Coronary artery (tissue), 2 donors: Measurements from ENCODE around the gene AP1S3.
"Not testable (repeated sequence)": the region's sequence is repeated elsewhere in the genome, so short reads cannot be mapped to it uniquely, and the experiment has no call there.

ENCODE experiments used
- DNase-seq: peaks from one replicate; pipeline ENCODE4 v3.0.0-alpha.2; 2017; ENCODE audit warnings: low spot score
- H3K27ac ChIP-seq, 2 donors: fragments of 200-600 bp; sonication (generic); one replicate each; pipeline ENCODE4 v1.5.1; 2016 to 2019
- H3K4me3 ChIP-seq: fragments of 200-600 bp; sonication (generic); 2 replicates; pipeline ENCODE4 v1.5.1; 2016; ENCODE audit warnings: mild to moderate bottlenecking, moderate library complexity
- TF ChIP-seq, protein P1 (sequence below): fragments of 200-600 bp; sonication (generic); IDR thresholded peaks from one replicate; pipeline ENCODE4 v1.5.1; 2019; ENCODE audit warnings: antibody characterized with exemption

AP1S3 gene

DNA sequence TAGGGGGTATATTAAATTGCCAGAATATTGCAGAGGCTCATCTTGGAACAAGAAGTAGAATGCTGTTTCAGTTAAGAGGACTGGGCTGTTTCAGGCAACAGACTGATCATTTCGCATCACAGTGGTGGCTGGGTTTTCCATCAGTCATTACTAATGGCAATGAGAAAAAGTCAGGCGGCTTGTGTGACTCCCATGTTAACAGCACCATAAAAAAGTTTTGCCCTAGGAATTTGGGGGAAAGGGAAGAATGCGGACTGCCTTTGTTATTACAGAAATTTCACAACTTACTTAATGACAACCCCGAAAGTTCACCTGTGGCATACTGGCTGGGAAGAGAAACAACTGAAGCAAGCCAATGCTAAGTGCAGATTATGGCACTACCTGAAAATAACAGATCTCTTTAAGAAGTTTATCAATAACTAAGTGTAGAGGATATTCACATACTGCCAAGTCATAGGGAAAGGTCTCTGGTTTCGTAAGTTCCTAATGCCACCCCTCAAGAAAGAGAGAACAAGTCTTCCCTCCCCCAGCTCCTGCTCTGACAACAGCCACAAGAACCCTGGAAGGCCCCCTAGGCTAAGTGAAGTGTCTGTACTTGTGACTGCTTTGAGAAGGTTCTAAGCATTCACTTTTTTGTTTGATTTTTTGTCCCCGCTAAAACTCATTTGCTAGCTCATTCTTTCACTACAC, 40.5 kb upstream of the AP1S3 start:
- DNase-seq: no peak
- TF ChIP-seq, protein P1, sequence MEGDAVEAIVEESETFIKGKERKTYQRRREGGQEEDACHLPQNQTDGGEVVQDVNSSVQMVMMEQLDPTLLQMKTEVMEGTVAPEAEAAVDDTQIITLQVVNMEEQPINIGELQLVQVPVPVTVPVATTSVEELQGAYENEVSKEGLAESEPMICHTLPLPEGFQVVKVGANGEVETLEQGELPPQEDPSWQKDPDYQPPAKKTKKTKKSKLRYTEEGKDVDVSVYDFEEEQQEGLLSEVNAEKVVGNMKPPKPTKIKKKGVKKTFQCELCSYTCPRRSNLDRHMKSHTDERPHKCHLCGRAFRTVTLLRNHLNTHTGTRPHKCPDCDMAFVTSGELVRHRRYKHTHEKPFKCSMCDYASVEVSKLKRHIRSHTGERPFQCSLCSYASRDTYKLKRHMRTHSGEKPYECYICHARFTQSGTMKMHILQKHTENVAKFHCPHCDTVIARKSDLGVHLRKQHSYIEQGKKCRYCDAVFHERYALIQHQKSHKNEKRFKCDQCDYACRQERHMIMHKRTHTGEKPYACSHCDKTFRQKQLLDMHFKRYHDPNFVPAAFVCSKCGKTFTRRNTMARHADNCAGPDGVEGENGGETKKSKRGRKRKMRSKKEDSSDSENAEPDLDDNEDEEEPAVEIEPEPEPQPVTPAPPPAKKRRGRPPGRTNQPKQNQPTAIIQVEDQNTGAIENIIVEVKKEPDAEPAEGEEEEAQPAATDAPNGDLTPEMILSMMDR: no peak
- no peak overlapping the region for H3K27ac ChIP-seq
- H3K4me3 ChIP-seq: no peak overlapping the region

DNA sequence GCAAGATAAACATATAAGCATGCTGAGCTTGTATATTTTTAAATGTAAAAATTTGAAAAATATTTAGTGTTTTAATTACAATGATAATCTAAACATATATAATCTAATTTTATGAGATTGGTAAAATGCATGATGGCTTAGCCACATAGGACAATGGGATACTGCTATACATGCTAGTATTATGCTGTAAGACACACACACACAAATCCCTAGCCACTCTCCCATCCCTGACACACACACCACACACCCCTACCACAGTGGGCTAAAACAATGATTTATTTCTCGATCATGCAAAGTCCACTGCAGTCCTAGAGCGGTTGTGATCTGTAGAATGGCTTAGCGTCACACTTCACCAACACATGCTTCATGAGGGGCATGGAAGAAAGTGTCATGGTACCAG, 36.3 kb upstream of the AP1S3 start:
- Histone ChIP-seq H3K27ac (no peak overlapping the region), H3K4me3 (no peak overlapping the region)
- TF ChIP-seq, protein P1: no peak
- no peak for DNase-seq

DNA sequence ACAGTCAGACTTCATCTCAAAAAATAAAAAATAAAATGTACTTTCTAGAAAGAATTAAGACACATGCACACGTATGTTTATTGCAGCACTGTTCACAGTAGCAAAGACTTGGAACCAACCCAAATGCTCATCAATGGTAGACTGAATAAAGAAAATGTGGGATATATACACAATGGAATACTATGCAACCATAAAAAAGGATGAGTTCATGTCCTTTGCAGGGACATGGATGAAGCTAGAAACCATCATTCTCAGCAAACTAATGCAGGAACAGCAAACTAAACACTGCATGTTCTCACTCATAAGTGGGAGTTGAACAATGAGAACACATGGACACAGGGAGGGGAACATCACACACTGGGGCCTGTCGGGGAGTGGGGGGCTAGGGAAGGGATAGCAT, 35.4 kb upstream of the AP1S3 start:
- not testable (repeated sequence) for DNase-seq, H3K27ac ChIP-seq, H3K4me3 ChIP-seq

DNA sequence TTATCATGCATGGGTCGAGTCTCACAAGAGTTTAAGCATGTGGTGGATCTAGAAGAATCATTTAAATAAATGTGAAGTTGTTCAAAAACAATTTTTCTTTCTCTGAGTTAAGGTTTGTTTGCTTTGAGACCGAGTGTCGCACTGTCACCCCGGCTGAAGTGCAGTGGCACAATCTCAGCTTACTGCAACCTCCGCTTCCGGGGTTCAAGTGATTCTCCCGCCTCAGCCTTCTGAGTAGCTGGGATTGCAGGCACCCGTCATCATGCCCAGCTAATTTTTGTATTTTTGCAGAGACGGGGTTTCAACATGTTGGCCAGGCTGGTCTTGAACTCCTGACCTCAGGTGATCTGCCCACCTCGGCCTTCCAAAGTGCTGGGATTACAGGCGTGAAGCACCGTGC, 34.3 kb upstream of the AP1S3 start:
- DNase-seq, H3K4me3 ChIP-seq, H3K27ac ChIP-seq: not testable (repeated sequence)

DNA sequence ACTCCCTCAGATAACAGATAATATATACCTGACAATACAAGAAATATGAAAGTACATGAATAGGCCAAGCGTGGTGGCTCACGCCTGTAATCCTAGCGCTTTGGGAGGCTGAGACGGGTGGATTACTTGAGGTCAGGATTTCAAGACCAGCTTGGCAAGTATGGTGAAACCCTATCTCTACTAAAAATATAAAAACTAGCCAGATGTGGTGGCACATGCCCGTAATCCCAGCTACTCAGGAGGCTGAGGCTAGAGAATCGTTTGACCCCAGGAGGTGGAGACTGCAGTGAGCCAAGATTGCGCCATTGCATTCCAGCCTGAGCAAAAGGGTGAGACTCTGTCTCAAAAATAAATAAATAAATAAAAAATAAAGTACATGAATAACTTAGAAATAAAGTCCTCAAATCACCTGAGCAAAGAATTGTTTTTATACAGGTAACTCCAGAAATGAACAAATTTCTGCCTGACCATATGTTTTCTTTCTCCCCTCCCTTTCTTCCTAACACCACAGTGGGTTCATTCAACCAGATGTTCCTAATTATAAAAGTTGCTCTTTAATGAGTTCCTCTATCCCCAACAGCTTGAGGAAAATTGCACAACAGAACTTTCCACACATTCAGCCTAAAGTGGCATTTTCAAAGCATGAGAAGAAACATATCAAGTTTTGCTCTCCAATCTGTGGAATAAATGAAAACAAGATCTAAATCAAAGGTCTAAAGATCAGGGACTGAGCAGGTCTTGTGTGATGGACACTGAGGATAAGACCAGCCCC, 33.6 kb upstream of the AP1S3 start:
- no peak overlapping the region for H3K4me3 ChIP-seq
- no peak overlapping the region for H3K27ac ChIP-seq
- no peak for DNase-seq
- TF ChIP-seq, protein P1: no peak

DNA sequence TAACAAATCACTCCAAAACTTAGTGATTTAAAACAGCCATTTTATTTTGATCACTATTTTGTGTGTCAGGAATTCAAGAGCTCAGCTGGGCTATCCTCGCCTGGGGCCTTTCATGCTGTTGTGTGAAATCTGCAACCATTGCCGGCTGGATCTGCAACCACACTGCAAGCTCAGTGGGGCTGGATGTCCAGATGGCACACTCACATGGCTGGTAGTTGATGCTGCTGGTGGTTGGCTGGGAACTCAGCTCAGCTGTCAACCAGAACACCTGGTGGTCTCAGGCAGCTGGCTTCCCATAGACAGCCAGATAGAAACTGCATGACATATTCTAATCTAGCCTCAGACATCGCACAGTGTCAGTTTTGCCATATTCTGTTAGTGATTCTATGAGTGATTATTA, 30.6 kb upstream of the AP1S3 start:
- no peak overlapping the region for H3K27ac ChIP-seq
- no peak for DNase-seq
- H3K4me3 ChIP-seq: no peak overlapping the region
- TF ChIP-seq, protein P1: no peak

DNA sequence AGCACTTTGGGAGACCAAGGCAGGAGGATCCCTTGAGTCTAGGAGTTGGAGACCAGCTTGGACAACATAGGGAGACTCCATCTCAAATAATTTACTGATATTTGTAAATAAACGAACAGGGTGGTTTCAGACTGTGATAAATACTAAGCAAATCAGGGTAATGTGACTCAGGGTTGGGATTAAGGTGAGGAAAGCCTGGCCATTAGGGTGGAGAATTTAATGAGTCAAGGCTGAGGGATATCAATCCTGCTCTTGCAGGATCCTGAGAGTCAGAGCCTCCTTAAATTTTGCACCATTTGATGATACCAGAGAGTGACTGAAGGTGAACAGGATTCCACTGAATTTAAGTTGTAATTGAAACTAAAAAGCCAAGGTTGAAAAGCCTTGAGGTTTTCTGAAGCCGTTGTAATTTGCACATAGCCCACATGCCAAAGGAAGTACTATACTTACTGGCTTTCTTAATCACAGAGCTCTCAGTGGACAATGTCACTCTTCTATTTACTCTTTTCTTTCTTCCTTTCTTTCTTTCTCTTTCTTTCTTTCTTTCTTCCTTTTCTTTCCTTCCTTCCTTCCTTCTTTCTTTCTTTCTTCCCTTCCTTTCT, 28.6 kb upstream of the AP1S3 start:
- TF ChIP-seq, protein P1: no peak
- no peak for DNase-seq
- Histone ChIP-seq H3K4me3 (no peak overlapping the region), H3K27ac (no peak overlapping the region)

DNA sequence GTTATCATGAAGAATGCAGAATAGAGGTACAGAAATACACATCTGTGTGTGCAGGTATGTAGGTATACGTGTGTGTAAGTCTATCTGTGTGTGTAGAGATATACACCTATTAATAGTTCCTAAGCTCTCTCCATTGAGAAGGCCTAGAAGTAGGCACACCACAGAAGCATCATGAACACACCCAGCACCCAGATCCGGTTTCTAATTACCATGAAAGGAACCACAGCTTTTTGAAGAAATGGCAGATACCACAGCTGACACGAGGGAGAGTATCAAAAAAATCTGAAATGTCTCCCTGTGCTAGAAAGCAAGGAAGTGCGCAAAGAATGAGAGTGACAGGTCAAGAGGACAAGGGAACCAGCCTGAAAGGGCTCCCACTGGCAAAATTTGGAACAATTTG, 27.7 kb upstream of the AP1S3 start:
- Histone ChIP-seq H3K27ac (no peak overlapping the region), H3K4me3 (no peak overlapping the region)
- DNase-seq: no peak
- TF ChIP-seq, protein P1: no peak
